NCI-H446 treated with DMSO at 0.1 percent for 48 hours (cell line): ENCODE data around the gene DYNC1H1.

Experiments
- DNase-seq: peaks from one replicate; lab custom pipeline; 2025; lab: John Stamatoyannopoulos, UW

Gene DYNC1H1

GRCh38 chr14:101992708-101993107, 28.3 kb downstream of the DYNC1H1 start:
- no peak for DNase-seq

- DNase-seq, result no peak
Observed at GRCh38 chr14:101997429-101998336, 33.3 kb downstream of the DYNC1H1 start.

DNA sequence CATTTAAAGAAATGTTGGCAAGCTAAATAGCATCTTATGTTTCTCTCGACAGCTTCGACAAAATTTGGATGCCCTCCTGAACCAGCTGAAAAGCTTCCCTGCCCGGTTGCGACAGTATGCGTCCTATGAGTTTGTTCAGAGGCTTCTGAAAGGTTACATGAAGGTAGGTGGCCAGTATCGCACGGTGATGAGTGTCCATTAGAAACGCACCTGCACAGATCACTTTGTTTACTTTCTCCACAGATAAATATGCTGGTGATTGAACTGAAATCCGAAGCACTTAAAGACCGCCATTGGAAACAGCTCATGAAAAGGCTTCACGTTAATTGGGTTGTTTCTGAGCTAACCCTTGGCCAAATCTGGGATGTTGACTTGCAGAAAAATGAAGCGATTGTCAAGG, 36.5 kb downstream of the DYNC1H1 start:
- no peak for DNase-seq

DNA sequence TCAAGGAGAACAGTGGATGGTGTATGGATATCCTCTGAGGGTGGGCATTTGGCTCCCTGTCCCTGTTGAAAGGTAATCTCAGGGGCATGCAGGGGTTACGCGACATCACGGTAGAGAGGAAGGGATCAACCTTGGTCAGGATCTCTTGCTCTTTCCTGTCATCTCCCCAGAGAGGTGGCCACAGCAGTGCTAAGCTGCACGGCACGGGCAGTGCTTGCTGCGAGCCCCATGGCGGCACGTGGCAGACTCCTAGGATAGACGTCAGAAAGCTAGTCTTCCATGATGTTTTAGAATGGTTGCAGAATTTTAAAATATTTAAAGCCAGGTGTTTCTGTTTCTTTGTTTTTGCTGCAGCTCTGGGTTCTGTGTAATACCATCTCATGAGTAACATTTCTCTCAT, 41.0 kb downstream of the DYNC1H1 start:
- no peak for DNase-seq

GRCh38 chr14:102007916-102008418, 43.6 kb downstream of the DYNC1H1 start:
- DNase-seq, result no peak

DNA sequence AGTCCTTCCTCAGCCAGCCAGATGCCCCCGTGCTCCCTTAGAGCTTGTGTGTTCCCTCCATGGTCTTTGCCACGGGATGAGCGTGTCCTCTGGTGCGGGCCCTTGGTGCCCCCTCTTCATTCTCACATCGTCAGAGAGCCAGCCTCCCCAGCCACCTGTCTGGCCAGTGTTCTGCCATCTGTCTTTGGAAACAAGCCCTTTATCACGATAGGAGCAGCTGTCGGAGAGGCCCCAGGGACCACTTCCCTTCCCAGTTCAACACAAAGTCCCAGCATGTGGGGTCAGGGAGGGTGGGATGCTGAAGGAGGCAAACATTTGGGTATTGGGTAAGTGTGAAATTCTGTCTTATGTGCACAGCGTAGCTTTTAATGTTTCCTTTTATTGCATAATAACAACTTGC, 44.5 kb downstream of the DYNC1H1 start:
- DNase-seq, result no peak

- no peak for DNase-seq
Observed at GRCh38 chr14:102011631-102012030, 47.3 kb downstream of the DYNC1H1 start.

GRCh38 chr14:102012336-102012735, 48.0 kb downstream of the DYNC1H1 start:
- no peak for DNase-seq

GRCh38 chr14:102013669-102014200, 49.4 kb downstream of the DYNC1H1 start:
- no peak for DNase-seq

GRCh38 chr14:102015045-102015685, 50.8 kb downstream of the DYNC1H1 start:
- no peak for DNase-seq

DNA sequence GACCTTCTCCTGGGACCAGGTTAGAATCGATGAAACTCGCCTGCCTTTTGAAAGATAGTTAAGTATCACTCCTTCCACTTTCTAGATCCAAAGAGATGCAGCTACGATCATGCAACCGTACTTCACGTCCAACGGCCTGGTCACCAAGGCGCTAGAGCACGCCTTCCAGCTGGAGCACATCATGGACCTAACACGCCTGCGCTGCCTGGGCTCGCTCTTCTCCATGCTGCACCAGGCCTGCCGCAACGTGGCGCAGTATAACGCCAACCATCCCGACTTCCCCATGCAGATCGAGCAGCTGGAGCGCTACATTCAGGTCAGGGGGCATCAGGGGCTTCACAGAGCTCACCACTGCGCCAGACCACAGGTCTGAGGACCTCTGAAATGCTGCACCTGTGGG, 51.4 kb downstream of the DYNC1H1 start:
- DNase-seq, result no peak

GRCh38 chr14:102016420-102017090, 52.2 kb downstream of the DYNC1H1 start:
- no peak for DNase-seq

DNA sequence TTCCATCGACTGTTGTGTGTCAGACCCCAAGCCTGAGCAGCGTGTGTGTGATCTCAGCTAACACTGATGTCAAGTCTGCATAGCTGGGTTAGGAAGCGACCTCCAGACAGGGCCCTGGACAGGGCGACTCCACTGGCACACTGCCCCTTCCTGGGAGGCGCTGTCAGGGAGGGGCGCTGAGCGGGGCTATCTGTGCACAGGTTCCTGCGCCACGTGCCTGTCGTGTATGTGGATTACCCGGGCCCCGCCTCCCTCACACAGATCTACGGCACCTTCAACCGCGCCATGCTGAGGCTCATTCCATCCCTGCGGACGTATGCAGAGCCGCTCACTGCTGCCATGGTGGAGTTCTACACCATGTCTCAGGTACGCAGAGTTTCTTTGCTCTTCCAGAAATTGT, 53.9 kb downstream of the DYNC1H1 start:
- no peak for DNase-seq

DNA sequence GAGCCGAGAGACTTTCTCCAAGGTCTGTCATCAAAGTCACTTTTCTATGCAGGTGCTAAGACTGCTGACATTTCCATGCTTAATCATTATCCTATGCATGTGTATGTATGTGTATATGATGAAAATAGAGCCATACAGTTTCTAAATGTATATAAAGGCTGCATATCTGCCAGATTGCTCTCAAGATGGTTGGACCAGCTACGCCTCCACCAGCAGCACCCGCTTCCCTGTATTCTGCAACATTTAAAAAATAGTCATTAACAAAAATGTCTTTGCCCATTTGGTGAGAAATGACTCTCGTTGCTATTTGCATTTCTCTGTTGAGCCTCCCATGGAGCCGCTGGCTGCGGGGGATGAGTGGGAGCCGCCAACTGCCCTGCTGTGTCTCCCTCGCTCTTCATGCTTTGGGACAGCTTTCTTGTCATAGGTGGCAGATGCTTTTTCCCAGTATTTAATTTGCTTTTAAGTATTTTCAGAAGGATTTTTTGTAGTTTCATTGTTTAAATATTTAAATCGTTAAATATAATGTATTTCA, 54.7 kb downstream of the DYNC1H1 start:
- no peak for DNase-seq

DNA sequence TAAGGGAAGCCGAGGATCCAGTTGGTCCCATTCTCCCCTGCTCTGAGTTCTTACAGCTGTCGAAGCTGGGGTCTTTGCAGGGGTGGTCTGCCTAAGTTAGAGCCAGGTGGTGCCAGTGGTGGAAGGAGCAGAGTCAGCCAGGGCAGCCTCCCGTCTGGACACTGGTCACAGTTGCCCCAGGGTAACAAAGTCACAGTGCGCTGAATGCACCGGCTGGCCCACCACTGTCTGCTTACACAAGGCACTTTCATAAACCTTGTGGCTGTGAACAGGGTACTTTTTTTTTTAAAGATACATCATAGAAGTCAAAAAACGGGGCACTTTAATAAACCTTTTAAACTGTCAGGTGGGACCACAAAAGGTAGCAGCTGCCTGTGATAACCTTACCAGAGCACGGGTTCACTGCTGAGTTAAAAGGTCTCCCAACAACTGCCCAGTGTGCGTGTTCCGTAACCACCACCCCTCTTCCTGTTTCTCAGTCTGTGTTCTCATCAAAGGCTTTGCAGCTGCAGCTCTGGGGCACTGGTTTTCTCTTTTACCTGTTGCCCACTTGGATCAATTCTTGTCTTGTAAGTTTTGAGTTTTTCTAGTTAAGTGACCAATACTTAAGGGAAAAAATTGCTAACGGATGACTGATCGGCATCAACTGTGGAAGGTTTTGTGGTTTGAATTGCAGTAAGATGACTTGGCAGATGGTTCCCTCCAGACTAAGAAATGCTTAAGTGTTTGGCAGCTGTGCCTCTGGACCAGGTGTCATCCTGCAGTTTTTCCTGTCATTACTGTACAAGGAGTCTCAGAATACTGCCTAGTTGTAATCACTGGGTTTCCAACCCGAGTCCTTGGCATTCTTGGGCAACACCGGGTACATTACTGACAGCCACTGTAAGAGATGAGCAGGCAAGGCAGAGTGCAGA, 55.9 kb downstream of the DYNC1H1 start:
- DNase-seq, result no peak

- no peak for DNase-seq
Observed at GRCh38 chr14:102026934-102027333, 62.6 kb downstream of the DYNC1H1 start.

GRCh38 chr14:102027951-102028350, 63.6 kb downstream of the DYNC1H1 start:
- DNase-seq, result no peak

DNA sequence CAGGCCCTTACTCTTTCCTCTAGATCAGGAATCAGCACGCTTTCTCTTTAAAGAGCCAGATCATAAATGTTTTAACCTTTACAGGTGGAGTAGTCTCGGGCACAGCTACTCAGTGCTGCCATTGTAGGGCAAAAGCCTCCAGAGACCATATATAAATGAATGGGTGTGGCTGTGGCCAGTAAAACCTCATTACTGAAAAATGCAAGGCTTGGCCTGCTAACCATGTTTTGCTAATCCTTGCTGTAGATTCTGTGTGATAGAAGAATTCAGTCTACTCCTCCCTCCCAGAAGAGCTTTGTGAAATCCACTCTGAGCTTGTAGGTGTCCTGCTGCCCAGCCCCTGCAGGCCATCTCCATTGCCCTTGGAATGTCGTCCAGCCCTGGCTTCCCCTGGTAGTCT, 64.4 kb downstream of the DYNC1H1 start:
- DNase-seq, result no peak

GRCh38 chr14:102029956-102030355, 65.6 kb downstream of the DYNC1H1 start:
- no peak for DNase-seq

DNA sequence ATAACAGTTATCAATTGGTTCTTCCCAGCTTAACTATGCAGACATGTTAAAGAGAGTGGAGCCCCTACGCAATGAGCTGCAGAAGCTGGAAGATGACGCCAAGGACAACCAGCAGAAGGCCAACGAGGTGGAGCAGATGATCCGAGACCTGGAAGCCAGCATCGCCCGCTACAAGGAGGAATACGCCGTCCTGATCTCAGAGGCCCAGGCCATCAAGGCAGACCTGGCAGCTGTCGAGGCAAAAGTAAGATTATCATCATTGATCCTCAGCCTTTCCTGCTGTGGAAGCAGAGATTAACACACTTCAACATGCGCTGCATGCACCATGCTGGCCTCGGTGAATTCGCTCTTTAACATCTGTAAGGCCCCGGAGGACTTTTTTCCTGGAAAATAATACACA, 68.9 kb downstream of the DYNC1H1 start:
- DNase-seq, result no peak

- DNase-seq, result no peak
Observed at GRCh38 chr14:102034301-102034700, 69.9 kb downstream of the DYNC1H1 start.
